ENCODE data around the gene OTOGL. TPM values are rescaled to one million over a fixed set of nuclear protein-coding genes. Genes with fewer than 3 reads are reported as not detected.

The OTOGL gene
- total RNA-seq (ENCODE audit: low replicate concordance): 0.27 and 0.83 TPM in 2 replicates
- long read RNA-seq: 0 reads

GRCh38 chr12:80099259-80099658, at the start of gene OTOGL:
Gene OTOGL, plus strand, starts transcription at chr12:80099537. Its CDS starts 109,895 bp downstream, at chr12:80209432.
- H3K9me3 Mint-ChIP-seq: no peaks in the 10 kb centered on the region
- no peak for DNase-seq (ENCODE audit: extremely low spot score, unreplicated experiment)
- no peak for TF ChIP-seq CTCF (conservative IDR thresholded peaks at IDR 0.05)
- H3K36me3 Mint-ChIP-seq: no peaks in the 10 kb centered on the region
- no peaks in the 10 kb centered on the region for H3K27me3 Mint-ChIP-seq
- no peak within 1 kb of the TSS for H3K4me3 Mint-ChIP-seq
- no peak within 1 kb of the TSS for H3K27ac Mint-ChIP-seq
- H3K4me1 Mint-ChIP-seq (ENCODE audit: unreplicated experiment): no peaks in the 10 kb centered on the region

DNA sequence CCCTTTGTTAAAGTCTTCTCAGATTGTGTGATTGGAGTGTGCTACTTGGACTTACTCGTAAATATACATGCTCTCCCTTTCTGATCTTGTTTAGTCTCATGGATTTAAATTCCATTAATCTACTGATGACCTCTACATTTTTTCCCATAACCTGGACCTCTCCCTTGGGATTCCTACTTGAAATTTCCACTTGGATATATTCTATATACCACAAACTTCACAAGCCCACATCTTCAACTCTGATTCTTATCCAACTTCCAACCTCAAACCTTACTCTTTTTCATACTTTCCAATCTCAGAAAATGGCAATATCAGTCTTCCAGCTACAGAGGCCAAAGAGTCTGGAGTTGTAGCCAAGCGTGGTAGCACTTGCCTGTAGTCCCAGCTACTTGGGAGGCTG, 49.1 kb upstream of the OTOGL start:
- H3K9me3 Mint-ChIP-seq: peaks cover 6% of the 10 kb centered on the region
- no peak for TF ChIP-seq CTCF (conservative IDR thresholded peaks at IDR 0.05)
- no peak overlapping the region for H3K27ac Mint-ChIP-seq
- H3K4me1 Mint-ChIP-seq (ENCODE audit: unreplicated experiment): no peaks in the 10 kb centered on the region
- no peak overlapping the region for H3K4me3 Mint-ChIP-seq
- H3K27me3 Mint-ChIP-seq: peaks cover 4% of the 10 kb centered on the region
- DNase-seq (ENCODE audit: extremely low spot score, unreplicated experiment): no peak
- H3K36me3 Mint-ChIP-seq: no peaks in the 10 kb centered on the region

- no peaks in the 10 kb centered on the region for H3K36me3 Mint-ChIP-seq
- peaks cover 4% of the 10 kb centered on the region for H3K27me3 Mint-ChIP-seq
- no peak for DNase-seq (ENCODE audit: extremely low spot score, unreplicated experiment)
- H3K4me3 Mint-ChIP-seq: no peak overlapping the region
- TF ChIP-seq CTCF (conservative IDR thresholded peaks at IDR 0.05): no peak
- peaks cover 6% of the 10 kb centered on the region for H3K9me3 Mint-ChIP-seq
- H3K4me1 Mint-ChIP-seq (ENCODE audit: unreplicated experiment): no peaks in the 10 kb centered on the region
- H3K27ac Mint-ChIP-seq: no peak overlapping the region
These were observed 46.1 kb upstream of the OTOGL start for GRCh38 chr12:80053051-80053790.

DNA sequence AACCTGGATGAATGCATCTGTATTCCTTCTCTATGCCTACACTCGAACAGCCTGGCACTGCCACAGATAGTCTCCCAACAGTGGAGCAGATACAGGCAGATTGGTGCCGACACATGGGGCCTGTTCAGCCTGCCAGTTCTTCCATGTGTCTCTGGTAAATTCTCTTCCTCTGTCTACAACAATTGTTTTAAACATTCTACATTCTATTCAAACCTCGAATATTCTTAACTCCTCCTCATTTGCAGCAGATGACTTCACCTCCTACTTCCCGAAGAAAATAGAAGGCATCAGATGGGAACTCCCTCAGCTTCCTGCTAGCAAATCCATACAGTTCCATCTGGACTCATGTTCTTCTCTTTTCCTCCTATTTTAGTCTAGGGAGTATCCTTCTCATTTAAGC, 43.1 kb upstream of the OTOGL start:
- no peak overlapping the region for H3K27ac Mint-ChIP-seq
- peaks cover 8% of the 10 kb centered on the region for H3K27me3 Mint-ChIP-seq
- no peaks in the 10 kb centered on the region for H3K36me3 Mint-ChIP-seq
- TF ChIP-seq CTCF (conservative IDR thresholded peaks at IDR 0.05): no peak
- no peaks in the 10 kb centered on the region for H3K9me3 Mint-ChIP-seq
- no peaks in the 10 kb centered on the region for H3K4me1 Mint-ChIP-seq (ENCODE audit: unreplicated experiment)
- DNase-seq (ENCODE audit: extremely low spot score, unreplicated experiment): no peak
- no peak overlapping the region for H3K4me3 Mint-ChIP-seq

DNA sequence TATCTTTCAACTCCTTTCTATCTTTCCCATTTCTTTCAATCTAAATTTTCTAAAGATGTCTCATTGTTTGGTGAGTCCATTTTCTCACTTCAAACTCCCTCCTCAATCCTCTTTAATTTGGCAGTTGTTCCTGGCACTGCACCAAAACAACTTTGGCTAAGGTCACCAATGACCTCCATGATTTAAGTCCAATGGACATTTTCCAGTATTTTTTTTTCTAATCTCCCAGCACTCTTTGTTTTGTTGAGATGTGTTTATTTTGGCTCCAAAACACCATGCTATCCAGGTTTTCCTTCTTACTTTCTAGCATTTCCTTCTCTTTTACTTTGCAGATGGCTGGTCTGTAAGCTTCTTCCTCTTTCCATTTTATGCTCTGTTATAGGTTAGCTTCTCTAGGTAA, 42.5 kb upstream of the OTOGL start:
- Mint-ChIP-seq H3K4me3 (no peak overlapping the region), H3K9me3 (no peaks in the 10 kb centered on the region), H3K27ac (no peak overlapping the region), H3K36me3 (no peaks in the 10 kb centered on the region), H3K27me3 (peaks cover 8% of the 10 kb centered on the region), H3K4me1 (ENCODE audit: unreplicated experiment) (no peaks in the 10 kb centered on the region)
- no peak for TF ChIP-seq CTCF (conservative IDR thresholded peaks at IDR 0.05)
- no peak for DNase-seq (ENCODE audit: extremely low spot score, unreplicated experiment)

Measured in type B pancreatic cell (in vitro differentiated cells).